HG03064 (cell line): ENCODE results near the gene GABRR2.
"Not testable (repeated sequence)": the region's sequence is repeated elsewhere in the genome, so short reads cannot be mapped to it uniquely, and the experiment has no call there.

Source experiments
- ATAC-seq: cut with Tn5 transposase; IDR thresholded peaks from one replicate; pipeline ENCODE4 v1.9.1; 2021; ENCODE audit warnings: low read depth; ENCODE audit not compliant: unreplicated experiment

Gene GABRR2

DNA sequence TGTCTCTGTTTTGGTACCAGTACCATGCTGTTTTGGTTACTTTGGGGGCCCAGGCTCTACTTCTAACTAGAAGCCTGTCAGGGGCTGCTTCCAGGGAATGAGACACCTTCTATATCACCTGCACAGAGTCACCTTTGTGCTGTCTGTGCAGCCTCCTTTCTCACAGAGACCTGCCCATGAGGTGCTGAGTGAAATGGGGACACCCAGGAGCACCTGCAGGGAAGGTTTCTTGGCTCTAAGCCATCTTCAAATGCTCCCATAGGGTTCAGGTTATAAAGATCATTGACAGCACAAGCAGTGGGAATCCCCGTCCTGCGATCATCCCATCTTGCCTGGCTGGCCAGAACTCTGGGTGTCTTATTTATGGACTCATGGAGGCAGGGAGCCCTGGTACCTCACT, 19.1 kb downstream of the GABRR2 start:
- no peak for ATAC-seq

DNA sequence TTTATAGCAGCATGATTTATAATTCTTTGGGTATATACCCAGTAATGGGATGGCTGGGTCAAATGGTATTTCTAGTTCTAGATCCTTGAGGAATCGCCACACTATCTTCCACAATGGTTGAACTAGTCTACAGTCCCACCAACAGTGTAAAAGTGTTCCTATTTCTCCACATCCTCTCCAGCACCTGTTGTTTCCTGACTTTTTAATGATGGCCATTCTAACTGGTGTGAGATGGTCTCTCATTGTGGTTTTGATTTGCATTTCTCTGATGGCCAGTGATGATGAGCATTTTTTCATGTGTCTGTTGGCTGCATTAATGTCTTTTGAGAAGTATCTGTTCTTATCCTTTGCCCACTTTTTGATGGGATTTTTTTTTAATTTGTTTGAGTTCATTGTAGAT, 20.0 kb downstream of the GABRR2 start:
- ATAC-seq: not testable (repeated sequence)

GRCh38 chr6:89291256-89291819, 23.8 kb downstream of the GABRR2 start:
- ATAC-seq: no peak

- ATAC-seq: no peak
Observed at GRCh38 chr6:89290401-89291155, 24.5 kb downstream of the GABRR2 start.

GRCh38 chr6:89289710-89290109, 25.4 kb downstream of the GABRR2 start:
- ATAC-seq: no peak

DNA sequence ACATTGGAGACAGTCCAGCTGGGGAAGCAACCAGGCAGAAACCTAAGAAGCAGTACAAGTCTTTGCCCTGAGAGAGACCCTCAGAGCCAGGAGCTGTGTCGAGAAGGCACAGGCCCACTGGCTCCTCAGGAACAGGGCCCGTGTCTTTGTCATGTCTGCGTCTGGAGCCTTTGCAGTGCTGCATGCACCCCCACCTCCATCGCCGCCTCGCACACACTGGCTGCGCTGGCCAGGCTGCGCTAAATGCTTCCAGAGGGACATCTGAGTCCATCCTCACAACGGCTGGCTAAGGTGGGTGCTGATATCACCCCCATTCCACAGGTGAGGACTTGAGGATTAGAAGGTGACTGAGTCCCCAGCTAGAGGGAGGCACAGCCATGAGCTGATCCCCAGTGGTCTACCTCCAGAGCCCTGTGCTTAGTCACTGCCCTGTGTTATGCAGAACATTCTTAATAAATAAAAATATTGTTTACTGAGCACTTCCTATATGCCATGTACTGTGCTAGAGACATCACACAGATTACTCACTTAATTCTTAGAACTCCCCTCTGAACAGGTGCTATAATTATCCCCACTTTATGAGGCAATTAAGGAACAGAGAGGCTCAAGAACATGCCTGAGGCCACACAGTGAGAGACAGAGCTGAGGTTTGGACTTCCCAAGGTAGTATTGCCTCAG, 27.6 kb downstream of the GABRR2 start:
- no peak for ATAC-seq

DNA sequence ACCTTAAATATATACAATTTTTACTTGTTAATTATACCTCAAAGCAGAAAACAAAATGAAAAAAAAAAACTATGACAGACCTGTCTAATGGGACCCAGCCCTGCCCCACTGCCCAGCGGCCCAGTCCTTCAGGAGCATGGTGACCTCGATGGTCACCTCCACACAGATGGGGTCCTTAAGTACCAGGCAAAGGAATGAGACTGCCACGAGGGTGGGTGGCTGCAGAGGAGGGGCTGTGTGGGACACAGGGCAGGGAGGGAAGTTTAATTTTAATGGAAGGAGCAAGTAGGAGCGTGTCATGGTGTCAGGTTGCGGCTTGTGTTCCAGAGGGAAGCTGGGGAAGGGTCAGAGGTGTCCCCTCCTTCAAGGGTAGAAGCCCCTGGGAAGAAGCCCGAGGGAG, 28.6 kb downstream of the GABRR2 start:
- no peak for ATAC-seq

DNA sequence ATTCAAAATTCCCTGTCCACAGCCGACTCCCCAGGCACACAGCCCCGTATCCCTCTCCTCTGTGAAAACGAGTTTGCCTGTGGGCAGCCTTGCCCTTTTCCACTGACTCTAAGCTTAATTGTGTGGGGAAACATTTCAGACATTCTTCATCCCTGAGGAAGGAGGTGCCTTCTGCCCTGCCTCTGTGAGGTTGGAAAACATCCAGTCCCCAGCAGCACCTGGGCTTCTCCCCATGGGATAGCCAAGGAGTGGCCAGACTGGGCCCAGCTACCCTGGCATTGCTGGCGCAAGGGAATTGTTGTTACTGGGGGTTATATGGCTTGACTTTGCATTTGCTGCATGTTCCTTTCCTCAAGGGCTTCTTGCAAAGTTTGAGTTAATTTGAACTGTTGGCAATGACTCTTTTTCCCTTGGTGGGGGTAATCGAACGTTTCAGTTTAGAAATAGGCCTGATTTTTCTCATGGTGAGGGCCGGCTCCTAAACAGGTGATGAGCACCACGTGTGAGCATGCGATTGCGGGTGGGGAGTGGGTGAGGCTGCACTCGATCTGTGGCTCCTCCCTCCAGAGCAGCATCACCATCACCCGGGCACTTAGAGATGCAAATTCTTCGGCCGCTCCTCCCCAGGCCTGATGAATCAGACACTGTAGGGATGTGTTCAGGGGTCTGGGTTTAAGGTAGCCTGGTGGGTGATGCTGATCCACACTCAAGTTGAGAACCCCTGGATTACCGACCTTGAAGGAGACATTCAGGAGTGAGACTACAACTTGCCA, 29.9 kb downstream of the GABRR2 start:
- ATAC-seq: no peak

- ATAC-seq: no peak
Observed at GRCh38 chr6:89284081-89284480, 31.0 kb downstream of the GABRR2 start.

- no peak for ATAC-seq
Observed at GRCh38 chr6:89282749-89283148, 32.4 kb downstream of the GABRR2 start.

- ATAC-seq: peak; percentile 98
Observed at GRCh38 chr6:89281779-89282246, 33.3 kb downstream of the GABRR2 start.

GRCh38 chr6:89278956-89279355, 36.1 kb downstream of the GABRR2 start:
- no peak for ATAC-seq

- ATAC-seq: no peak
Observed at GRCh38 chr6:89275900-89276299, 39.2 kb downstream of the GABRR2 start.

GRCh38 chr6:89273816-89274215, 41.3 kb downstream of the GABRR2 start:
- no peak for ATAC-seq

DNA sequence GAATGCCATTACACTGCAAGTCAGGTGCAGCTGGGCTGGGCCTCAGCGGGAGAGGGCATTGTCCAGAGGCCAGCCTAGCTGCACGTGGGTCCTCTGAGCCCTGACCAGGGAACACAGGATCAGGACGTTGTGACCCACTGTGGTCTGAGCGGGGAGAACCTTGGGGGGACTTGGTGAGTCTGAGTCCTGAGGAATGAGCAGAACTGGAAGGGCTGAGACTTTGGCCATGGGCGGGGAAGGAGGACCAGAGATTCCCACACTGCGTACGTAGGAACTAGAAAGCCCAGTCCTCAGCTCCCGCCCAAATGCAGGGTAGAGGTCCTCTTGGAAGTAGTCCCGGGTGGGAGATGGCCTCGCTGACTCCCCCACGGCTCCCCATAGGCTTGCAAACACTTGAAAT, 42.5 kb downstream of the GABRR2 start:
- no peak for ATAC-seq

DNA sequence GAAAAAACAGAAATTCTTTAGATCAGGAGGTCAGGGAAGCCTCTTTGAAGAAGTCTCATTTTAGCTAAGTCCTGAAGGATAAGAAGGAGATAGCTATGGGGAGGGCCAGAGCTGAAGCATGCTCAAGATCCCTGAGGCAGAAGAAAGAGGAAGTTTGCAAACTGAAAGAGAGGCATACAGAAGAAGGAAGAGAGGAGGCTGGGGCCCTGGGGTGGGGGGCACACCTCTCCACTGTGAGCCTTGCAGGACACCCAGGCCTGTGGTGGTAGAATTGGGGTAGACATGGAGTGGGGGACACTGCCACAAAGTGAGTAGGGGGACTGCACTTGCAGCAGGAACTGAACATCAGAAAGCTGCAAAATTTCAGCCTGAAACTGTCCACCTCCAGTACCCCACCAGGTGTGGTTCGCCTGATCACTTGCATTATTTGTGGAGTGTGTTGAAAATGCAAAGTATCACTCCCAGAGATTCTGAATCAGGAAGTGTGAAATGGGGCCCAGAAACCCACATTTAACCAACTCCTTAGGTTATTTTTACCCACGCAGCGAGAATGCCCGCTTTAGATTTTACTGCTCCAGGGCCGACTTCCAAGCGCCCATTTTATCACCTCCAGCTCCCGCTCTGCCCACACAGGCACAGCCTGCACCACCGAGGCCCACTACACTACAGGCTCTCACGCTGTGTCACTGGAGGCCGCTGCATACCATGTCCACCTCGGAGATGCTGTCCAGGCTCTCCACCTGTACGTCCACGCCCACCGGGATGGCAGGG, 44.0 kb downstream of the GABRR2 start:
- peak; percentile 57 for ATAC-seq

GRCh38 chr6:89269981-89270380, 45.1 kb downstream of the GABRR2 start:
- no peak for ATAC-seq

DNA sequence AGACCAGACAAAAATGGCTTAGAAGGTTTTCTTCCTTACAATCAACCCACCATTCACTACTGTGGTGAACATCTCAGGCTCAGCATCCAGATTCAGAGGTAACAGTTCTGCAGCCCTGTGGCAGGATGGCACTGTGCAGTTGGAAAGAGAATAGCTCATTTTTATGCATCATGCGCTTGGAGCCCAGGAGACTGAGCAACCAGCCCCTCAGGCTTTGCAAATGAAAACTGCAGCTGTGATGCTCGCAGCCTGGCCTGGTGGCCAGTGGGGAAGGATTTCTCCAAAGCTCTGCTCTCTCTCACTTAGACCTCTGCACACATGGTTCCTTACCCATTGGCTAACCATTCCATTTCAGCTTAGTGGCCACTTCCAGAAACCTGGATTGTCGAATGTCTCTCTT, 45.8 kb downstream of the GABRR2 start:
- ATAC-seq: no peak

GRCh38 chr6:89268776-89269175, 46.3 kb downstream of the GABRR2 start:
- ATAC-seq: no peak

DNA sequence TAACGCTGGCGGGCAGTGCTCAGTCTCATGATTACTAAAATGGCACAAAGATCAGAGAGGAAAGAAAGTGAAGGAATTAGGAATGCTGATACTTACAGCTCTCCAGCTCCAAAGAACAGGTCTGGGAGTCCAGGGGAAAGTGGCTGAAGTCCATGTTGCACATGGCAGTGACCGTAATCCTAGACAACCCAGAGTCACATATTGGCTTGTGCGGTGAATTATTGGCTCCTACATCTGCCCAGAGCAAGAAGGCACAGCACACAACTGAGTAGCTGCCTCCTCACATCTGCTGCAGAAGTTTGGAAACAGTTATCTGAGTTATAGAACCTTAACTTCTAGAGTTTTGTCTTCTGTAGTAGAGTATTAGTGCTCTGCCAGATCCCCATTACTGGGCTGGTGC, 47.2 kb downstream of the GABRR2 start:
- no peak for ATAC-seq
